Measurements from ENCODE around the gene MVK. TPM values are rescaled to one million over a fixed set of nuclear protein-coding genes. Genes with fewer than 3 reads are reported as not detected.

MVK gene
- polyA plus RNA-seq, 1 of the 3 experiments (the other 2 are of a cell fraction): 7.0 TPM

DNA sequence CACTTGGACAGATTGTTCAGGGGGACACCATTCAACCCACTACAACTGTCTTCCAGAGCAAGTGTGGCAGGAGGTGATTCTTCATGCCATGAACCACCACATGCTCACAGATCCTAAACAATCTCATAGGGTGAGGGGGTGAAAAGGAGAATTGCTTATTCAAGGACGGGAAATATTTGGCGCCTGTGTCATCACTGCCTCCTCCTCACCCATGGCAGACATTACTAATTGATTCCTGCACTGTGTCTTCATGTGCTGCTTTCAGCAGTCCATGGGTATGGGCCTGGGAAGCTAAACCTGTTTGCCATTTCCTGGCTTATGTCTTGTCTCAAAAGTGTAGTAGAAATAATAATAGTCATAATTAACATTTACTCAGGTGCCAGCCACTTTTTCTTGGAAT is 31.6 kb upstream of the MVK start (continued):
- TF ChIP-seq, protein P1, sequence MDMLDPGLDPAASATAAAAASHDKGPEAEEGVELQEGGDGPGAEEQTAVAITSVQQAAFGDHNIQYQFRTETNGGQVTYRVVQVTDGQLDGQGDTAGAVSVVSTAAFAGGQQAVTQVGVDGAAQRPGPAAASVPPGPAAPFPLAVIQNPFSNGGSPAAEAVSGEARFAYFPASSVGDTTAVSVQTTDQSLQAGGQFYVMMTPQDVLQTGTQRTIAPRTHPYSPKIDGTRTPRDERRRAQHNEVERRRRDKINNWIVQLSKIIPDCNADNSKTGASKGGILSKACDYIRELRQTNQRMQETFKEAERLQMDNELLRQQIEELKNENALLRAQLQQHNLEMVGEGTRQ (IDR thresholded peaks at IDR 0.05; ENCODE audit: borderline replicate concordance, low read depth, low read length): no peak
- TF ChIP-seq JUND (IDR thresholded peaks at IDR 0.05): no peak

DNA sequence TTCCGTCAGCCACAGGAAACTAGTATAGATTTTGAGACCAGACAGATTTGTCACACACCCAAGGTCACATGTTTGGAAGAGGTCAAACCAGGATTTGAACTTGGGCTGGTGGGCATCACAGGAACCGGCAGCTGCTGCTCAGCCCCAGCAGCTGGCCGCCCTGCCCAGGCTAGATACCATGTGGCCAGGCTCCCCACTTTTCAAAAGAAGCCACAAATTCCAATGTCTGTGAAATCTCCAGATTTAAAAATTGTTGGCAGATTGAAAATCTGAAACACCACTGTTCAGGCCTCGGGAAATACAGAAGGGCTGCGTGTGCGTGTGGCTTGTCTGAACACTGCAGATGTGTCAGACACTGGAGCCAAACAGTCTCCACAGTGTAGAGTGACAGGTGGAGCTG is 30.7 kb upstream of the MVK start:
- Histone ChIP-seq H3K9ac (no peak overlapping the region), H3K27me3 (ENCODE audit: insufficient read depth) (no peaks in the 10 kb centered on the region), H4K20me1 (ENCODE audit: insufficient read depth) (no peaks in the 10 kb centered on the region), H3K36me3 (replicated peaks in 1 of 2; ENCODE audit: control insufficient read depth in 1 of 2, insufficient read depth in 2 of 2, low read length in 1 of 2) (no peaks in the 10 kb centered on the region), H3K27ac (ENCODE audit: low read depth in 2 of 2, low read length in 1 of 2) (peak overlapping the region in 1 of 2 experiments; percentile 91; a peak in 2 of 4 replicates), H3K9me2 (no peaks in the 10 kb centered on the region), H2AFZ (ENCODE audit: low read depth) (no peak overlapping the region), H3F3A (replicated peaks; ENCODE audit: insufficient read depth) (no peaks in the 10 kb centered on the region), H3K4me3 (ENCODE audit: low read depth in 2 of 2, low read length in 1 of 2) (no peak overlapping the region), H3K4me1 (ENCODE audit: control insufficient read depth in 1 of 2, insufficient read depth in 2 of 2, low read depth in 1 of 2, low read length in 1 of 2) (peaks cover 6 to 72% of the 10 kb centered on the region in 2 experiments; a peak in 3 of 4 replicates), H3K9me3 (no peaks in the 10 kb centered on the region), H3K4me2 (no peak overlapping the region), H3K79me2 (ENCODE audit: insufficient read depth) (no peaks in the 10 kb centered on the region)
- TF ChIP-seq TCF12 (IDR thresholded peaks at IDR 0.05) (no peak), SMC3 (IDR thresholded peaks at IDR 0.05; ENCODE audit: low read depth, low read length) (no peak), GABPA (IDR thresholded peaks at IDR 0.05; ENCODE audit: low read depth) (no peak), RCOR1 (IDR thresholded peaks at IDR 0.05; ENCODE audit: low read length) (no peak), MXI1 (IDR thresholded peaks at IDR 0.05; ENCODE audit: low read depth, low read length) (no peak), EZH2phosphoT487 (IDR thresholded peaks at IDR 0.05; ENCODE audit: borderline replicate concordance, low read depth) (no peak), FOSL2 (IDR thresholded peaks at IDR 0.05; ENCODE audit: borderline replicate concordance, low read depth) (no peak), FOXJ3 (CRISPR knock-in tag; IDR thresholded peaks at IDR 0.05) (no peak), JUND (IDR thresholded peaks at IDR 0.05) (no peak), NRF1 (IDR thresholded peaks at IDR 0.05; ENCODE audit: low read depth, low read length) (no peak)
- TF ChIP-seq, protein P2, sequence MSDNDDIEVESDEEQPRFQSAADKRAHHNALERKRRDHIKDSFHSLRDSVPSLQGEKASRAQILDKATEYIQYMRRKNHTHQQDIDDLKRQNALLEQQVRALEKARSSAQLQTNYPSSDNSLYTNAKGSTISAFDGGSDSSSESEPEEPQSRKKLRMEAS (IDR thresholded peaks at IDR 0.05; ENCODE audit: low read depth): no peak
- 93% methylated on average over 6 of the region's 6 CpGs for WGBS (ENCODE audit: low lambda C conversion rate)
- no peak for DNase-seq
- ChIA-PET POLR2A (interaction anchor here (2.6 kb wide), 1 partner anchor 20 kb away, joined by 10 read pairs; no protein-coding TSS in a partner anchor), CTCF (interaction anchor here (1.1 to 5.7 kb wide), 5 partner anchors 11 to 31 kb away, joined by 3 to 23 read pairs (median 11); partner anchors contain the start of genes MMAB and MVK)

DNA sequence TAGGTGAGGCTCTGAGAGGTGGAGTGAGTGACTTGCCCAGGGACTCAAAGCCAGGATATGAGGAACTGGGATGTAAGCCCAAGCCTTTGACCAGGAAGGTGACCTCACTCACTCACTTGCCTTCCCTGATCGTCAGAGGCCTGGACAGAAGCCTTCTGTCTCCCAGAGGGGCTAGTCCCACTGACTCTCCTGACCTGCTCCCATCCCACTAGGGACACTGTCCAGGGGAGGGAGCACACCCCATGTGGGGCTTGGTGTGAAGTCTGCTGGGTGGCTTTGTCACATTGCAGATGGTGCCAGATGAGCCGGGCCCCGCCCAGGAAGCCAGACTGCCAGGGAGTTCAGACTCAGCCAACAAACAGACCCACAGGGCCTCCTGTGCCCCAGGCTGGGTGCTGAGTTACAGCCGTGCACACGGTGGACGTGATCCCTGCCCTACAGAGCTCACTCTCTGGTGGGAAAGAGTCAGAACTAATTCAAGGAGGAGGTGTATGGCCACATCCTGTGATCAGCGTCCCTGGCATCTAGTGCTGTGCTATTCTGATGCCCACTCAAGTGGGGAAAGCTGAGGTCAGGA is 28.6 kb upstream of the MVK start:
- Histone ChIP-seq H3K27me3 (ENCODE audit: insufficient read depth) (no peaks in the 10 kb centered on the region), H3F3A (replicated peaks; ENCODE audit: insufficient read depth) (no peaks in the 10 kb centered on the region), H4K20me1 (ENCODE audit: insufficient read depth) (no peaks in the 10 kb centered on the region), H2AFZ (ENCODE audit: low read depth) (no peak overlapping the region; the same call in 1 of the 2 replicates), H3K79me2 (ENCODE audit: insufficient read depth) (no peaks in the 10 kb centered on the region), H3K9me3 (no peaks in the 10 kb centered on the region), H3K27ac (ENCODE audit: low read depth in 2 of 2, low read length in 1 of 2) (peak overlapping the region in 1 of 2 experiments; percentile 62; a peak in 1 of 4 replicates), H3K4me3 (ENCODE audit: low read depth in 2 of 2, low read length in 1 of 2) (no peak overlapping the region), H3K9me2 (no peaks in the 10 kb centered on the region), H3K4me1 (ENCODE audit: control insufficient read depth in 1 of 2, insufficient read depth in 2 of 2, low read depth in 1 of 2, low read length in 1 of 2) (peaks cover 0 to 54% of the 10 kb centered on the region in 2 experiments; a peak in 2 of 4 replicates), H3K36me3 (replicated peaks in 1 of 2; ENCODE audit: control insufficient read depth in 1 of 2, insufficient read depth in 2 of 2, low read length in 1 of 2) (no peaks in the 10 kb centered on the region), H3K4me2 (no peak overlapping the region), H3K9ac (no peak overlapping the region)
- ChIA-PET CTCF (interaction anchor here (0.8 to 5.7 kb wide), 5 partner anchors 9 to 26 kb away, joined by 3 to 23 read pairs (median 3); no protein-coding TSS in a partner anchor), POLR2A (interaction anchor here (1.7 kb wide), 1 partner anchor 13 kb away, joined by 4 read pairs; no protein-coding TSS in a partner anchor)
- 57% methylated on average over 6 of the region's 7 CpGs for WGBS (ENCODE audit: low lambda C conversion rate)
- TF ChIP-seq TEAD4 (IDR thresholded peaks at IDR 0.05; ENCODE audit: borderline replicate concordance, insufficient read depth) (no peak), TCF12 (IDR thresholded peaks at IDR 0.05) (no peak), FOSL2 (IDR thresholded peaks at IDR 0.05; ENCODE audit: borderline replicate concordance, low read depth) (no peak), FOXJ3 (CRISPR knock-in tag; IDR thresholded peaks at IDR 0.05) (no peak), EZH2phosphoT487 (IDR thresholded peaks at IDR 0.05; ENCODE audit: borderline replicate concordance, low read depth) (no peak), POLR2AphosphoS5 (IDR thresholded peaks at IDR 0.05; ENCODE audit: low read depth, low read length) (no peak), NFIC (IDR thresholded peaks at IDR 0.05; ENCODE audit: borderline replicate concordance) (no peak), RXRA (IDR thresholded peaks at IDR 0.05; ENCODE audit: borderline replicate concordance, low read depth) (no peak), GATA2 (CRISPR knock-in tag; IDR thresholded peaks at IDR 0.05) (no peak)
- TF ChIP-seq, protein P1 (IDR thresholded peaks at IDR 0.05; ENCODE audit: borderline replicate concordance, low read depth, low read length): no peak
- TF ChIP-seq, protein P3, sequence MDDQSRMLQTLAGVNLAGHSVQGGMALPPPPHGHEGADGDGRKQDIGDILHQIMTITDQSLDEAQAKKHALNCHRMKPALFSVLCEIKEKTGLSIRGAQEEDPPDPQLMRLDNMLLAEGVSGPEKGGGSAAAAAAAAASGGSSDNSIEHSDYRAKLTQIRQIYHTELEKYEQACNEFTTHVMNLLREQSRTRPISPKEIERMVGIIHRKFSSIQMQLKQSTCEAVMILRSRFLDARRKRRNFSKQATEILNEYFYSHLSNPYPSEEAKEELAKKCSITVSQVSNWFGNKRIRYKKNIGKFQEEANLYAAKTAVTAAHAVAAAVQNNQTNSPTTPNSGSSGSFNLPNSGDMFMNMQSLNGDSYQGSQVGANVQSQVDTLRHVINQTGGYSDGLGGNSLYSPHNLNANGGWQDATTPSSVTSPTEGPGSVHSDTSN (IDR thresholded peaks at IDR 0.05): no peak
- peak; percentile 57 for DNase-seq
